Colonic mucosa (tissue), 4 donors: ENCODE data around the gene SNX24. TPM values are rescaled to one million over a fixed set of nuclear protein-coding genes. Genes with fewer than 3 reads are reported as not detected.
"Not testable (repeated sequence)": the region's sequence is repeated elsewhere in the genome, so short reads cannot be mapped to it uniquely, and the experiment has no call there.

Experiments
- DNase-seq: peaks from one replicate; pipeline ENCODE4 v3.0.0-alpha.2; 2020
- H3K27ac ChIP-seq: fragments of 200-600 bp; one replicate; pipeline ENCODE4 v1.8.0; 2021
- H3K27me3 ChIP-seq: fragments of 200-600 bp; one replicate; pipeline ENCODE4 v1.8.0; 2021
- H3K36me3 ChIP-seq: fragments of 200-600 bp; one replicate; pipeline ENCODE4 v1.8.0; 2021
- H3K4me1 ChIP-seq: fragments of 200-600 bp; one replicate; pipeline ENCODE4 v1.8.0; 2021; ENCODE audit warnings: mild to moderate bottlenecking
- H3K4me3 ChIP-seq: fragments of 200-600 bp; one replicate; pipeline ENCODE4 v1.8.0; 2021
- H3K9ac ChIP-seq, 2 donors: one replicate each; pipeline ENCODE4 v1.7.0; 2013; ENCODE audit warnings: control low read depth in 2 of 2, low read depth in 2 of 2, low read length in 2 of 2
- H3K9me3 ChIP-seq: fragments of 200-600 bp; one replicate; pipeline ENCODE4 v1.8.0; 2021
- CTCF ChIP-seq: fragments of 200-600 bp; IDR thresholded peaks from one replicate; pipeline ENCODE4 v1.8.0; 2022; ENCODE audit warnings: antibody characterized with exemption, mild to moderate bottlenecking
- intact Hi-C: fragments of 100-400 bp; cut with DNase I; formaldehyde crosslinking; loops from one replicate; pipeline ENCODE4 v1.14.1; 2022
- total RNA-seq, 2 donors: library from RNA; stranded (reverse); fragmentation: NEBNext Ultra II Directional in 1 of 2; extraction: Animal tissue kit (Norgen Biotek cat#: 25700) in 1 of 2; gene quantifications; one replicate each; pipeline ENCODE4 v1.2.1, GENCODE V29; 2021
- donor health status: healthy.
- donor health status: DM: no; HTN: no; CAD: no.
- donor health status: DM: no; HTN: no; CAD: no.

Gene SNX24
- total RNA-seq, 2 donors from 2014 or later = 8.8 to 17.0 TPM

DNA sequence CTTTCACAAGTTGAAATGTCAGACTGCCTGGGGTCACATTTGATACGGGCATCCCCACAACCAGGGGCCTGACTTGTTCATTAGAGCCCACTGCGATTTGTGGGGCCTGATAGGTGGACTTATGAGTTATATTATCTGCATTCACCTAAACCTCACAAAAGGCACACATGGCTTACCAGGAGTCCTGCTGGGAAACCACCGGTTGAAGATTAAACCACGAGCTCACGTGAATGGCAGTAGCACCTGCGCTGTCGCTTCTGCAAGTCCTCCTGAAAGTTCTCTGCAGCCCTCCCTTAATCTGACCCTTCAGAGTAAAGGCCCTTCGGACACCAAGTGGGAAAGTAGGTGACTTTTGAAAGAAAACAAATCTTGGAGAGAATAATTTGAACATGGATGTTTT, 122.2 kb downstream of the SNX24 start:
- Histone ChIP-seq H3K27ac (no peak overlapping the region), H3K27me3 (no peaks in the 10 kb centered on the region), H3K9ac (no peak overlapping the region), H3K4me1 (no peaks in the 10 kb centered on the region), H3K9me3 (no peaks in the 10 kb centered on the region), H3K4me3 (no peak overlapping the region), H3K36me3 (no peaks in the 10 kb centered on the region)
- TF ChIP-seq CTCF = no peak
- intact Hi-C loops = no loop called here
- DNase-seq = no peak

DNA sequence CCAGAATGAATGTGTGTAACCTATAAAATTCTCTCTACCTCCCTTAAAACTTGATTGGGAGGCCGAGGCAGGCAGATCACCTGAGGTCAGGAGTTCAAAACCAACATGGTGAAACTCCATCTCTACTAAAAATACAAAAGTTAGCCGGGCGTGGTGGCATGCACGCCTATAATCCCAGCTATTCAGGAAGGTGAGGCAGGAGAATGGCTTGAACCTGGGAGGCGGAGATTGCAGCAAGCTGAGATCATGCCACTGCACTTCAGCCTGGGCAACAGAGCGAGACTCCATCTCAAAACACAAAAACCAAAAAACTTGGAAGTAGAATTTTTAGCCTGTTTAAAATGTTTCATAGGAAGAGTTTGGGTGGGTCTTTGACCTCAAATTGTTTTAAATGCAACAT, 122.6 kb downstream of the SNX24 start:
- intact Hi-C loops = not testable (repeated sequence)

DNA sequence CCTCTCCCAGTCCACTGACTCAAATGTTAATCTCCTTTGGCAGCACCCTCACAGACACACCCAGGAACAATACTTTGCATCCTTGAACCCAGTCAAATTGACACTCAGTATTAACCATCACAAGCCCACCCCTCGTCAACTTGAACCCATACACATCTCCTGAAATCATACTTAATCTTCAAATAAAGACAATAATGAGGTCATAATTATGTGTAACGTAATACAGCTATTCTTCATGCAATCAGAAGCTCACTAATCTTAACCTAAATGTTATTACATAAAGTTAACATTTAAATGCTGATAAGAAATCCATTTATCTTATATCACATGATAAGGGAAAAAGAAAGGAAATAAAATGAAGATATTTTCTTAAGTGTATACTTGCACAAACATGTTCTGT, 125.9 kb downstream of the SNX24 start:
- Histone ChIP-seq H3K9ac (no peak overlapping the region), H3K4me3 (no peak overlapping the region), H3K36me3 (no peaks in the 10 kb centered on the region), H3K27ac (no peak overlapping the region), H3K4me1 (no peaks in the 10 kb centered on the region), H3K9me3 (no peaks in the 10 kb centered on the region), H3K27me3 (no peaks in the 10 kb centered on the region)
- intact Hi-C loops = no loop called here
- DNase-seq = no peak
- no peak for TF ChIP-seq CTCF

More for the DNA sequence above, 122.6 kb downstream of the SNX24 start:
- DNase-seq, H3K27ac ChIP-seq, H3K36me3 ChIP-seq, H3K9me3 ChIP-seq, H3K9ac ChIP-seq, H3K4me1 ChIP-seq, H3K4me3 ChIP-seq, H3K27me3 ChIP-seq: not testable (repeated sequence)

DNA sequence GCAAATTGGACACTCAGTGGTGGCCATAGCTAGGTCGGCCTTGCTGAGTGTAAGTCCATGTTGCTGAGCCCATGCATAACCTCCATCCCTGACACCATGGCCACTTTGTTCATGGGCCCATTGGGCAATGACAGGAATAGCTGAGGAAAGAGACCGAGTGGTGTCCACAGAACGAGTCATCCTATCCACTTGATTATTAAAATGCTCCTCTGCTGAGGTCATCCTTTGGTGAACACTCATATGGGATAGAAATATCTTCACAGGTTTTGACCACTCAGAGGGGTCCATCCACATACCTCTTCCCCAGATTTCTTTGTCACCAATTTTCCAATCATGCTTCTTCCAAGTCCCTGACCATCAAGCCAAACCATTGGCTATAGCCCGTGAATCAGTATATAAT, 127.5 kb downstream of the SNX24 start:
- intact Hi-C loops = no loop called here
- H3K36me3 ChIP-seq = no peaks in the 10 kb centered on the region
- H3K9me3 ChIP-seq = no peaks in the 10 kb centered on the region
- no peaks in the 10 kb centered on the region for H3K4me1 ChIP-seq
- no peak overlapping the region for H3K9ac ChIP-seq
- H3K27me3 ChIP-seq = no peaks in the 10 kb centered on the region
- no peak for TF ChIP-seq CTCF
- no peak overlapping the region for H3K4me3 ChIP-seq
- no peak overlapping the region for H3K27ac ChIP-seq
- DNase-seq = no peak

- H3K4me1 ChIP-seq, H3K9ac ChIP-seq, H3K27me3 ChIP-seq, H3K36me3 ChIP-seq, DNase-seq, intact Hi-C loops, H3K27ac ChIP-seq, H3K9me3 ChIP-seq, H3K4me3 ChIP-seq: not testable (repeated sequence)
These were observed 128.3 kb downstream of the SNX24 start for GRCh38 chr5:122973759-122974158.

DNA sequence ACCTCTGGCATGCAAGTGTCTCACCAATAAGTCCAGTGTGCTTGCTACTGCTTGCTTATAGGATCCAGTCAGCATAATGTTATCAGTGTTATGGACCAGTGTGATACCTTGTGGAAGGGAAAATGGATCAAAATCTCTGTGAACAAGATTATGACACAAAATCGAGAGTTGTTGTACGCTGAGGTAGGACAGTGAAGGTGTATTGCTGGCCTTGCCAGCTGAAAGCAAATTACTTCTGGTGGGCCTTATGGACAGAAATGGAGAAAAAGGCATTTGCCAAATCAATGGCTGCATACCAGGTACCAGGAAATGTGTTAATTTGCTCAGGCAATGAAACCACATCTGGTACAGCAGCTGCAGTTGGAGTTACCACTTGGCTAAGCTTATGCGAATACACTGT, 128.8 kb downstream of the SNX24 start:
- intact Hi-C loops, H3K27me3 ChIP-seq, DNase-seq, H3K27ac ChIP-seq, H3K9me3 ChIP-seq, H3K36me3 ChIP-seq, H3K4me1 ChIP-seq, H3K9ac ChIP-seq, H3K4me3 ChIP-seq: not testable (repeated sequence)

DNA sequence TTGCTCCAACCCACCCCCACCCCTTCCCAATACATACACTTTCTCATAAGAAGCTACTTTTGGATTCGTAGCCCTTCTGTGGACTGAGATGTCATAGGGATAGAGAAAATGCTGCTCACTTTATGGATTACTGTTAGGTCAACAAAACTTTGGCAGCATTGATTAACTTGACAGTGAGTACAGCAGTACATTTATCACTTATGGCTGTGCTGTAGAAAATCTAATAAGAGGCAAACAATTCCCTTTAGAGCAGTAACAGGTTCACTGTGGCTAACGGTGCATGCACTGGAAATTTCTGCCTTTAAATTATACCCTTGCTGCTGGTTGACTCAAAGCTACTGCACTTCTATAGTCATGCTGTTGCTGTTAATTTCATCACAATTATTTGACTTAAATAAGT, 131.9 kb downstream of the SNX24 start:
- no peak for TF ChIP-seq CTCF
- Histone ChIP-seq H3K27me3 (no peaks in the 10 kb centered on the region), H3K9me3 (no peaks in the 10 kb centered on the region), H3K27ac (no peak overlapping the region), H3K4me1 (no peaks in the 10 kb centered on the region), H3K4me3 (no peak overlapping the region), H3K36me3 (no peaks in the 10 kb centered on the region), H3K9ac (no peak overlapping the region)
- intact Hi-C loops = no loop called here
- DNase-seq = no peak
